ENCODE measurements around the gene NMRAL1.

NMRAL1 gene

DNA sequence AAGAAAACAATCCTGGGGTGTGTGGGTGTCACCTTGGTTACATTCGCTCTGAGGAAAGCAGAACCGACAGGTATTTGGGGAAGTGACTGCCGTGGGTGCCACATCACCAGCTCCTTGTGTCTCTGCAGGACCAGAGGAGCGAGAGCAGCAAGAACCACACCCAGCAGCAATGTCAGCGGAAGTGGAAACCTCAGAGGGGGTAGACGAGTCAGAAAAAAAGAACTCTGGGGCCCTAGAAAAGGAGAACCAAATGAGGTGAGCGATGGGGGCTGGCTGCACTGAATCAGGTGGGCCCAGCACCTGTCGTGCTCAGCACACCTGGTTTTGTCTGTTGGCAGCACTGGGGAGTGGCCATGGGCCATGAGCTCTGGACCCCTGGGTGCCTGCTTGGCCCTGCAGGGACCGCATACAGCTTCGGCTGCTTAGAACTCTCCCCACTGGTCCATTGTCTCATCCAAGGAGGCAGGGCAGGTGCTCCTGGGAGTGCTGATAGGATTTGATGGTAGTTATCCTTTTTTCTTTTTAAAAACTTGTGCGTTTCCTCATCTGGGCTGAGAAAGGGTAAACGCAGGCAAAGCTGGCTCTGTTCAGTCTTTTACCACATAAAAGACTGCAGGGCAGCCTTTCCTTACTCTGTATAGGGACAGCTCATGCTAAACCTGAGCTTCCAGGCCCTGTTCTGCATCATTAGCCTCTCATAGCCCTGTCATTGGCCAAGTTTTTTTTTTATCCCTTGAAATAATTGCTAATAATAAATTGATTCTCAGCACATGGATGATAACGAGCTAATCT, 31.1 kb upstream of the NMRAL1 start:
- DNase-seq (ENCODE audit: low read depth in 2 of 2) = peak; percentile 56 to 57

DNA sequence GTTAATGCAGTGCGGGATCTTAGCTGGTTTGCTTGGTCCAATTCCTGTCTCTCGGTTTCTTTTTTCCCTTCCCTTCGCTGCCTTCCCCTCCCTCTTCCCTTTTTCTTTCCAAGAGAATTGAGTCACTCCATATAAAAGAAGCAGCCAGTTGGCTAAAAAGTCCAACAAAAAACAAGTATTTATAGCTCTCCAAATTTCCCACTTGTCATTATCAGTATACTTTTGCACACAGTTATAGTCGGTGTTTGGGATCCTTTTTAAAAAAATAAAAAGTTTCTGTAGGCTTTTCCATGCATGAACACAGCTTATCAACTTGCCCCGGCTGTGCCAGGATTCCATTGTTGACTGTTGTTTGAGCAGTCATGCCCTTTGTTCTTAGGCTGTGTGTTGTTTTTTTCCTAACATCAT, 26.6 kb upstream of the NMRAL1 start:
- DNase-seq (ENCODE audit: low read depth in 2 of 2) = no peak

DNA sequence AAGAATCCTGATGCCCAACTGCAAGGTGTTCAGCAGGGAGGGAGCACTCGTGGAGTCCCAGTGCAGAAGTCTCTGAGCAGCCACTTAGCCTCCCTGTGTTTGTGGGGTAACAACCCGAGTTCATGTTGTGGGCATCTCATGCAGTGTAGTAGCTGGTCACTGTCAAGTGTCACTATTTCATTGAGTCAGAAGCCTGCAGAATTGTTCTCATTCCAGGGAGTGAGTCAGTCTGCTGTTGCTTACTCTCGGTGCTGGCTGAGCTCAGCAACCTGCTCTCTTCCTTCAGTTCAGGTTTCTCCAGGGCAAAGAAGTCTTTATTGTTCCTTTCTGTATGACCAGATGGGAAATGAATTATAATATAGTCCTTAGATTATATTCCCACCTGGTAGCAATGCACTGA, 25.8 kb upstream of the NMRAL1 start:
- DNase-seq (ENCODE audit: low read depth in 2 of 2) = no peak

DNA sequence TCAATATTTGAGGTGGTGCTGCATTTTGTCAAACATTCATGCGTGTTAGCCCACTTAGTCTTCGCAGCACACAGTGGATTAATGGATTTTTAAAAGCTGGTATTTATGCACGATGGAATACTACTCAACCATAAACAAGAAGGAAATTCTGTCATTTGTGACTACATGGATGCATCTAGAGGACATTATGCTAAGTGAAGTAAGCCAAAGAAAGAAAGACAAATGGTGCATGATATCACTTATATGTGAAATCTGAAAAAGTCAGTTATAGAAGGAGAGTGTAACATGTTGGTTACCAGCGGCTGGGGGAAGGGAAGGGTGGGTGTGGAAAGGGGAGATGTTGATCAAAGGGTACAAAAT, 24.8 kb upstream of the NMRAL1 start:
- DNase-seq (ENCODE audit: low read depth in 2 of 2) = no peak

DNA sequence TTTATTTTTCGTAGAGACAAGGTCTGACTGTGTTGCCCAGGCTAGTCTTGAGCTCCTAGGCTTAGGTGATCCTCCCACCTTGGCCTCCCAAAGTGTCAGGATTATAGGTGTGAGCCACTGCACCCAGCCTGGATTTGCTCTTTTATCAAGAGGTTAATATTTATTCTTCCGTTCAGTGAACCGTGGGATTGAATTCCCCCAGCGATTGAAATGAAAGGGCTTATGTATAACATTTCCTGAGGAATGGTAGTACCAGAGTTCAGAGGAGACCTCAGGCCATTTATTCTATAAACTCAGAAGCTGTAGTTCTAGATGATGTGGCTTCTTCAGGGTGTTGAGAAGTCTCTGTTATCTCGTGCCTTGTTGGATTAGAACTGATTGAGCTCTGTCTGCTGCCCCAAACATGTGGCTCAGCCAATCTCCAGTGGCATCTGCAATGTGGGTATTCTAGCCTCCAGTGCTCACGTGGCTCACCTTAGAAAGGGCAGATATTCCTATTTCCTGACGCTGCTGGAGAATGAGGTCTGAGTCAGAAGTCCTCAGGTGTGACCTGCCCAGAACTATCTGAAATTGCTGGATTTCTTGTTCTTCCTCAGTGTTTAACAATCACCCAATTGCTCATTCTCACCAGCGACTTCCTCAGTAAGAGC, 24.2 kb upstream of the NMRAL1 start:
- DNase-seq (ENCODE audit: low read depth in 2 of 2) = no peak

DNA sequence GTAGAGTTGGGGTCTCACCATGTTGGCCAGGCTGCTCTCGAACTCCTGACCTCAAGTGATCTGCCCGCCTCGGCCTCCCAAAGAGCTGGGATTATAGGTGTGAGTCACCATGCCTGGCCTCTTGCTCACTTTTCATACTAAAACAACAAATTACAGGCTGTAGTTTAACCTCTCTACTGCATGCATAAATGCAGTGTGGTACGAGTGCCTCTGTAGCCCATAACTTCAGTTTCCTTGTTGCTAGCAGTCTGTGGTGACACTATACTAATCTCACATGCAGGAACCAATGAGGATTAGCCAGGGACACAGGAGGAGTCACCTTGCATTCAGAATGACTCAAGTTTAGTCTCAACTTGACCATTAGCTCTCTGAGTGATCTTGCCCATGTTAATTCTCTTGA, 21.9 kb upstream of the NMRAL1 start:
- DNase-seq (ENCODE audit: low read depth in 2 of 2) = no peak

DNA sequence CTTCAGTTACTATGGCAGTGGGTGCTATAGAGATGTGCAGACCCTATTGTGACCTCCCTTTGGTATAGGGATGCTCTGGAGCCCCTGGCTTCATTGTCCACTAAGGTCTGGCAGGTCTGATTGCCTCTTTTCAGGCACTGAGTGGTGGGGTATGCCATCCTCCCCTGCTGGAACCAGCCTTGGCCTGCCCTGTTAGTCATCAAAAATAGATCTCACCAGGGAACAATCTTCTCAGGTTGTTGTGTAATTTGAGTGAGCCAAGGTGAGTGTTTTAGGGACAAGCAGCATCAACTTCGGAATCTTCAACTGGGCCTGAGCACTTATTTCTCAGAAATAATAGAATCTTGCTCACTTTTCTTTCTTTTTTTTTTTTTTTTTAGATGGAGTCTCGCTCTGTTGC, 21.3 kb upstream of the NMRAL1 start:
- DNase-seq (ENCODE audit: low read depth in 2 of 2) = no peak

DNA sequence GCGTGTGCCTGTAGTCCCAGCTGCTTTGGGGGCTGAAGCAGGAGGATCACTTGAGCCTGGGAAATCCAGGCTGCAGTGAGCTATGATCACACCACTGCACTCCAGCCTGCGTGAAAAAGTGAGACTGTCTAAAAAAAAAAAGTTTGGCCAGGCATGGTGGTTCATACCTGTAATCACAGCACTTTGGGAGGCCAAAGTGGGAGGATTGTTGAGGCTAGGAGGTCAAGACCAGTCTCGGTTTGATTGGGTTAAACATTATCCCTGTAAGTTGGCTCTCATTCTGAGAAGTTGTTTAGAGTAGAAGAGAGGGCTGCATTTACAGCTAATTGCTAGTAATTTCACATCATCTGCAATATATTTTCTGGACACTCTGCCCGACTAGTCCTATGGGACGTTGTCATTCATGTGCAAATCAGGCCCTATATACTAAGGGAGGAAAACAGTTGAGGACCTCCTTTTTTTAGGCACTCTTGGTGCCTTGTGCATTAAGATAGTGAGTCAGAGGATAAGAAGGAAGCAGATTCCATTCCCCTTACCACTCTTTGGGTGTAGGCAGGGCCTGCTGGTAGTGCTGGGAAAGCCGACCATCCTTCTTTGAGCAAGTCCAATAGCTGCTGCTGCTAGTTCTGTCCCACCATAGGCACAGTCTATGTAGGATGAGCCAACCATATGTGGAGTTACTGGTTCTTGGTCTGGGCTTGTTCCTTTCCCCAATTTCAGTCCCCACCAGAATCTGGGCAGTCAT, 20.5 kb upstream of the NMRAL1 start:
- DNase-seq (ENCODE audit: low read depth in 2 of 2) = no peak

DNA sequence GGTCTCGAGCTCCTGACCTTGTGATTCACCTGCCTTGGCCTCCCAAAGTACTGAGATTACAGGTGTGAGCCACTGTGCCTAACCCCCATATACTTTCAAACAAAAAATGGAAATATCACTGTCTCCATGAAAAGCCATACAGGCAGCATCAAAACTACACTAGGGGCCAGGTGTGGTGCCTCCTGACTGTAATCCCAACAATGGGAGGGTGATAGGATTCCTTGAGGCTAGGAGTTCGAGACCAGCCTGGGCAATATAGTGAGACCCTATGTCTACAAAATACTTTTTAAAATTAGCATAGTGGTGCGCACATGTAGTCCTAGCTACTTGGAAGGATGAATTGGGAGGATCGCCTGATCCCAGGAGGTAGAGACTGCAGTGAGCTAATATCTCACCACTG, 17.5 kb upstream of the NMRAL1 start:
- no peak for DNase-seq (ENCODE audit: low read depth in 2 of 2)

DNA sequence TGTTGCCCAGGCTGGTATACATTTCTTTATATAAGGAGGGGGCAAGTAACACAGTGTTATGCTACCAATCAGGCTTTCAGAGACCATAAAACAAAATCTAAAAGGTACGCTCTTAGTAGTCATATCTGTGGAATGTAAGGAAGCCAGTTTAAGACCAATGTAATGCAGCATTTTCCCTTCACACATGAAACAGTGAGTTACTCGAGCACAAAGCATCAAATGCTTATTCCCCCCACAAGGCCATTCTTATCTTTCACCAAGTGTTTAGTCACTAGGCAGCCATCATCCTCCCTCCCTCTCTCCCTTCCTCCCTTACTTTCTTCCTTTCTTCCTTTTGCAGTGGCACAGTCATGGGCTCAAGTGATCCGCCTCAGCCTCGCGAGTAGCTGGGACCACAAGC, 14.6 kb upstream of the NMRAL1 start:
- DNase-seq (ENCODE audit: low read depth in 2 of 2) = no peak

DNA sequence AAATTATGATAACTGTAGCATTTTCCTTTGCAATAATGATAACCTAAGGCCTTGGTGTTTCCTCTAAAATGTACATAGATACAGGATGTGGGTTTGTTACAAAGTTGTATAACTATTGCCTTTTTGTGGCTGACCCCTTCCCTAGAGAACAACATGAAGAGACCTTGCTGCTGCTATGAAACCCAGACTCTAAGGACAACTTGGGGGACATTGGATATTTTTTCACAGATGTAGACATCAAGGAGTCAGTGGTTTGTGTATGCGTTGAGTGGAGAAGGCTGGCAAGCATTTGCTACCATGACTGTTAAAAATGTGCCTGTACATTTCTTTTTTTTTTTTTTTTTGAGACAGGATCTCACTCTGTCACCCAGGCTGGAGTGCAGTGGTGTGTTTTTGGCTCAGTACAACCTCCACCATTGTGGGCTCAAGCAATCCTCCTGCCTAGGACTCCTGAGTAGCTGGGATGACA, 14.1 kb upstream of the NMRAL1 start:
- no peak for DNase-seq (ENCODE audit: low read depth in 2 of 2)

DNA sequence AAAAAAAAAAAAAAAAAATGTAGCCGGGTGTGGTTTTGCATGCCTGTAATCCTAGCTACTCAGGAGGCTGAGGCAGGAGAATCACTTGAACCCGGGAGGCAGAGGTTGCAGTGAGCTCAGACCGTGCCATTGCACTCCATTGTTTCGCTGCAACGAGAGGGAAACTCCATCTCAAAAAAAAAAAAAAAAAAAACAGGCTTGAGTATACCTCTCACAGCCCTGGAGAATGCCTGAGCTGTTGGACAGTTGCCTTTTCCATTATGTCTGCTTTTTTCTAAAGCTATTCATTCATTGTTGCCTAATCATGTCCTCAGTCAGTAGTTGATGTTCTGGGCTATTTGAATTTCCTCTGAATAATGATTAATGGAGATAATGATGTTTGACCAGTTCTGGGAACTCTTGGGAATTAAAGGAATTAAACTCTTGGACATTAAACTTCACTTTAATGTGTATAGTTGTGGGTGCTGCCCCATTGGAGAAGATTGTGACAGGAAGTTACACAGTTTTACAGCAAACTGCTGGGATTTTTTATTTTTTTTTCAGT, 13.6 kb upstream of the NMRAL1 start:
- DNase-seq (ENCODE audit: low read depth in 2 of 2) = no peak

DNA sequence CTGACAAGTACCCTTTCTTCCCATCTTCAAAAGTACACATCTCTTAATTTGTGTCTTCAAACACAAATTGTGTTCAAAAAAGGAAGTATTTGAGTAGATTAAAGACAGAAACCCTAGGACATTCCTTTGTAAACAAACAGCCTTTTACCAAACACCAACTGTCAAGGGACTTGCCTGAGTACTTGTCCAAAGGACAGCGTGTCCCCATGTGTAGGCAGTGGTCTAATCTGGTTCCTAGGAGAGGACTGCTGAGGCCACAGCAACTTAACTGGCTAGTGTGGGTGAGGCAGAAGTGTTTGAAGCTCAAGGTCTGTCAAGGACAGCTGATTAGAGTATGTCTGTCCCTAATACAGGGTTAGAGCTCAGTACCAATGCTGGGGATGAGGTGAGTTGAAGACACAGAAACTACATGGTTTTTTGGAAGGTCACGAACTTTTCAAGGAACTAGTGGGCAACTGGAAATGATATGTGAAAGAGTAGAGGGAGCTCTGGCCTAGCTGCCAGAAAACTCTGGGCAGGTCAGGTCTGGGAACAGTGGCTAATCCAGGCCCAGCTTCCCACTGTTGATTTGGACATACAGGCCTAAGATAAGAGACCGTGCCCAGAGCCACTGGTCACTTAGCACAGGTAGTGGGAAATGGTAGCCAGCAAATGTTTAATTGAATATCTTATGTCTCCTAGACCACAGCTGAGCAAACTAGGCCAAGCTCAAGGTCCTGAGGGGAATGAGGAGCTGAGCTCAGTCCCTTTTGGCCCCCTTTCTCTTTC, 11.9 kb upstream of the NMRAL1 start:
- no peak for DNase-seq (ENCODE audit: low read depth in 2 of 2)

DNA sequence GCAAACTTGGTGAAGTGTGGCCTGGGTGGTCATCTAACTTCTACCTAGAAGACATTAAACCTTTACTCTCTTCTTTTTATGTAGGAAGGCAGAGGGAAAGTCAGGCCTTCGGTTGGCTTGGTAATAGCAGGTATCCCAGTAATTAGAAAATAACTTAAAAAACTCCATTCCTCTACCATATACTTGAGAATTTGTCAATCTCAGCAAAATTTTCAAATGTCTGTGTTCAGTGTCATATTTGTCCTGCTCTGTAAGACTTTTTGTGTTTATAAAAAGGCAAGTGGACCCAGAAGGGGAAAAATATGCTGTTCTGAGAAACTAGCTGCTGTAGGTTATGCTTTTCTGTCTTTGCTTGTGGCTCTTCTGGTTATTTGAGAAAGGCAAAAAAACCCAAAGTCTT, 7.5 kb upstream of the NMRAL1 start:
- DNase-seq (ENCODE audit: low read depth in 2 of 2) = no peak

DNA sequence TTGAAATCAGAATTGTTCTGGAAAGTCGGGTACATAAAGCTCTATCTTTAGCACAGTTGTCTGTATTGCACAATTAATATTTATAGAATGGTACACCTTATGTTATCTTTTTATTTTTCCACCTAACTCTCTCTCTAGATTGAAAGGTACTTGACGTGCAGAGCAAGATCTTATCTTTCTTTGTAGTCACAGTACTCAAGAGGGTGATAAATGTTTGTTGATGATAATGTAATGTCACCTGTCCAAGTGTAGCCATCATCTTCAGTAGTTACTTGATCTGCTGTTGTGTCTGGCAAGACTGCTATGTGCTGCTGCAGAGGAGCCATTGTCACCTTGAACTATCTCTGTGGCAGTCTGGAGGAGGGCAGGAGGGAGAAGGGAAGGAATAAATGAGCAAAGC, 7.1 kb upstream of the NMRAL1 start:
- DNase-seq (ENCODE audit: low read depth in 2 of 2) = no peak

DNA sequence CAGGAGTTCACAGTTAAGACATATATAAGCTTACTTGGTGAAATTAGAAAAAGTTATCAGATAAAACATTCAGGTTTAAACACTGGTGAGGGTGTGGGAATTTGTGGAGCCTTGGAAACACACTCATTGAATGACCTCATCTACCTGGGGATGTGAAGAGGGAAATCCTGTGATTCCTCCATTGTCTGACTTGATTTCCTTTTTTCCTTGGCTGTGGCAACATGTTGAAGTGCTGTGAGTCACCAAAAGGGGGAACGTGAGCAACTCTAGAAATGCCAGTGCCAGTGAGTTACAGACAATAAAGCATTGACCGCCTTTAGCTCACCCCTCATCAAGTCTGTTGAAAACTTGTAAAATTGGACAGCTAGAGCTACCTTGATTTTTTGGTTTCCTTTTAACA, 3.5 kb upstream of the NMRAL1 start:
- DNase-seq (ENCODE audit: low read depth in 2 of 2) = no peak

DNA sequence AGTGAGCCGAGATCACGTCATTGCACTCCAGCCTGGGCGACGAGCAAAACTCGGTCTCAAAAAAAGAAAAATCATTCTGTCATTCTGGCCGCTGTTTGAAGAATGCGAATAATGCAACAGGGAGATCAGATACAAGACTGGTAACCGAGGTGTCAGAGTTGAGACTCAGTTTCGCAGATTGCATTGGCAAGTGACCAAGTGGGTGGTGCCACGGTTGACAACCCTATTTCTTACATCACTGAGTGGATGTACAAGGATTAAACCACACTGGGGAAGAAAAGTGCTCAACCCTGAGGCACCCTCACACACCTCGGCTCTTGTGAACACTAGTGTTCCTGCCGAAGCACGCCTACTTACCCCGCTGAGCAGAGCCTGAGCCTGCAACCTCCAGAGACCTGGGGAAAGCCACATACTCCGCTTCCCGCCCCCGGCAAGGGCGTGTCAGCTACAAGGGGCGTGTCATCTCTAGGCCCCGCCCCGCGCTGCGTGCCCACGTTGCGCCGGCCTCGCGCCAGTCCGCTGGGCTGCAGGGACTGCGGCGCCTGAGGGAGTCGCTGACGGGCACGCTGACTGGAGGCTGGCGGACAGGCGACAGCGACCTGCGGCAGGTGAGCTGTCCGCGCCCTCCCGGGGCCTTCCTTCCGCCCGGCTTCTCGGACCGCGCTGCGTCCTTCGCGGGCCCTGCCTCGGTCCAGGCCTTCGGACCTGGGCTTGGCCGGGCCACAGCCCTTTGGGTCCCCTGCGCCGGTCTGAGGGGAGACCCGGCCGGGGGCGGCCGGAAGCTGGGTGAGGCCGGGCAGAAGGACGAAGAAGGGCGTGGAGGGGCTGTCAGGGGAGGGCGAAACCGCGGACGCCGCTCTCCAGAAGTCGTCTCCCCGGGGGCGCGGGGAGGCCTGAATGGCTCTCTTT, 1.7 kb upstream of the NMRAL1 start, which contains the start of gene HMOX2:
HMOX2 (plus strand) TSS at position 519 of the 909 bp plus-strand sequence. CDS start 29,127 bp downstream, outside the sequence.
- peak; percentile 90 to 93 for DNase-seq (ENCODE audit: low read depth in 2 of 2)

DNA sequence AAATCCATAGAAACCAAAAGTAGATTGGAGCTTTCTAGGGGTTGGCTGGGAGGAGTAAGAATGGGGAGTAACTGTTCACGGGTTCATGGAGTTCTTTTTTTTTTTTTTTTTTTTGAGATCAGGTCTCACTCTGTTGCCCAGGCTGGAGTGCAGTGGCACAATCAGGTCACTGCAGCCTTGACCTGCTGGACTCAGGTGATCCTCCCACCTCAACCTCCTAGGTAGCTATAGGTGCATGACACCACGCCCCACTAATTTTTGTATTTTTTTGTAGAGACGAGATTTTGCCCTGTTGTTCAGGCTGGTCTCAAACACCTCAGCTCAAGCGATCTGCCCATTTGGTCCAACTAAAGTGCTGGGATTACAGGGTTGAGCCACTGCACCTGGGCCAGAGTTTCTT, 1.5 kb downstream of the NMRAL1 start:
- DNase-seq (ENCODE audit: low read depth in 2 of 2) = no peak

DNA sequence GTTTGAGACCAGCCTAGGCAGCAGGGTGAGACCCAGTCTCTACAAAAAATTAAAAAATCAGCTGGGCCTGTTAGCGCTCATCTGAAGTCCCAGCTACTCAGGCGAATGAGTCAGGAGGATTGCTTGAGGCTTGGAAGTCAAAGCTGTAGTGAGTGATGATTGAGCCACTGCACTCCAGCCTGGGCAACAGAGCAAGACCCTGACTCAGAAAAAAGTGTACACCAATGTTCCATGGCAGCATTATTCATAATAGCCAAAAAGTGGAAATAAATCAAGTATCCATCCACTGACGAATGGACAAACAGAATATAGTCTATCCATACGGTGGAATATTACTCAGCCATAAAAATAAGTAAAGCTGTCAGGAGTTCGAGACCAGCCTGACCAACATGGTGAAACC, 2.6 kb downstream of the NMRAL1 start:
- DNase-seq (ENCODE audit: low read depth in 2 of 2) = no peak

DNA sequence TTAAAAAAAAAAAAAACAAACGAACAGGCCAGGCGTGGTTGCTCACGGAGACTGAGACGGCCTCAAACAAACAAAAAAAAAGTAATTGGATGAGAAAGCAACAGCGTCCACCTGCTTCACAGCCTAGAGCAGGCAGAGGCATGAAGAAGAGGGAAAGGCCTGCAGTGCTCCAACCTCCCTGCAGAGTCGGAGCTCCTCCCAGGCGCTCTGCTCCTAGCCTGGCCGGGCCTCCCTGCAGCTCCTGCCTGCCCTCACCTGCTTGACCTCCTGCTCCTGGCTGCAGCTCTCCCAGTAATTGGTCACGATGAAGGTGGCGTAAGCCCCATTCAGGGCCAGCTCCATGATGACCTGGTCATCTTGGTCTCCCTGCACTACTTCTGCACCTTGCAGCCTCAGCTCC, 5.5 kb downstream of the NMRAL1 start:
- DNase-seq (ENCODE audit: low read depth in 2 of 2) = no peak

DNA sequence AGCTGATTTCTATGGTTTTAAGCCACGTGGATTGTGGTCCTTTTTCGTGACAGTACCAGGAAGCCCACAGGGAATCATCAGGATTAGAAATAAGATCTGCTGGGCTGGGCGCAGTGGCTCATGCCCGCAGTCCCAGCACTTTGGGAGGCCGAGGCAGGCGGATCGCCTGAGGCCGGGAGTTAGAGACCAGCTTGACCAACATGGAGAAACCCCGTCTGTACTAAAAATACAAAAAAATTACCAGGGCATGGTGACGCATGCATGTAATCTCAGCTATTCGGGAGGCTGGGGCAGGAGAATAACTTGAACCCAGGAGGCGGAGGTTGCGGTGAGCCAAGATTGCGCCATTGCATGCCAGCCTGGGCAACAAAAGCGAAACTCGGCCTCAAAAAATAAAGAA, 6.5 kb downstream of the NMRAL1 start:
- no peak for DNase-seq (ENCODE audit: low read depth in 2 of 2)

Measured in stimulated activated CD8-positive, alpha-beta memory T cell treated with anti-CD3 and anti-CD28 coated beads, Interleukin-15, amount 100 ng/mL, for 48 hours (primary cell).